ENCODE measurements around the gene CHAF1A.

DNA sequence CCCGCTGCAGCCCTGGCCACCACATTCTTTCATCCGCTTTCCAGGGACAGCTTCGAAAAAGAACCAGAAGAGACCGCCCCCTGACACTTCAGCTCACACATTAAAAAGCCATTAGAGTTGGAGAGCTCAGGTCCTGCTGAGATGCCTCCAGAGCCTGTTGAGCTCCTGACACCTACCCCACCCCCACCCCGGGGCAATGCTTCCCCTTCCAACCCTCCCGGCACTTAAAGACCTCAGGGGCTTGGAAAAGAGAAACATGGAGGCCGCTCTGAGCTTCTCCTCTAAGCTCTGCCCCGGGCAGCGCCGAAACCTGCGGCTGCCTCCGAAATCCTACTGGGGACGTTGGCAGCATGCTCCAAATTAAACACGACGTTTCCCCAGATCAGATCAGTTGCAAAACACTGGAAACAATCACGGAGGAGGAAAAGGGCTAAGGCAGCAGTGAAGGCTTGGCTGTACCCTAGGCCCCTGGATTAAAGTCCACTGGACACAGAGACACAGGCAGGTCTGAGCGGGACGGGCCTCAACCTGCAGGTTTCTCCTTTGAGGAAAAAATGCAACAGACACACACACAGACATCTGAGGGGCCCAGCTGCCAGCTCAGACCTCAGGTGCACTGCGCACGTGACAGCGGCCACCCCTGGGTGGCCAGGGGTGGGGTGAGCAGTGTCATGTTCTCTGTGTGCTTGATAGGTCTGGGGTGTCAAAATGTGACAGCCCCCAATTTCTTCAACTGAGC lies 11.7 kb upstream of the CHAF1A start:
- TF ChIP-seq POLR2A (IDR thresholded peaks at IDR 0.05): no peak
- TF ChIP-seq, protein P1, sequence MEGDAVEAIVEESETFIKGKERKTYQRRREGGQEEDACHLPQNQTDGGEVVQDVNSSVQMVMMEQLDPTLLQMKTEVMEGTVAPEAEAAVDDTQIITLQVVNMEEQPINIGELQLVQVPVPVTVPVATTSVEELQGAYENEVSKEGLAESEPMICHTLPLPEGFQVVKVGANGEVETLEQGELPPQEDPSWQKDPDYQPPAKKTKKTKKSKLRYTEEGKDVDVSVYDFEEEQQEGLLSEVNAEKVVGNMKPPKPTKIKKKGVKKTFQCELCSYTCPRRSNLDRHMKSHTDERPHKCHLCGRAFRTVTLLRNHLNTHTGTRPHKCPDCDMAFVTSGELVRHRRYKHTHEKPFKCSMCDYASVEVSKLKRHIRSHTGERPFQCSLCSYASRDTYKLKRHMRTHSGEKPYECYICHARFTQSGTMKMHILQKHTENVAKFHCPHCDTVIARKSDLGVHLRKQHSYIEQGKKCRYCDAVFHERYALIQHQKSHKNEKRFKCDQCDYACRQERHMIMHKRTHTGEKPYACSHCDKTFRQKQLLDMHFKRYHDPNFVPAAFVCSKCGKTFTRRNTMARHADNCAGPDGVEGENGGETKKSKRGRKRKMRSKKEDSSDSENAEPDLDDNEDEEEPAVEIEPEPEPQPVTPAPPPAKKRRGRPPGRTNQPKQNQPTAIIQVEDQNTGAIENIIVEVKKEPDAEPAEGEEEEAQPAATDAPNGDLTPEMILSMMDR (IDR thresholded peaks at IDR 0.05 in 8 of 11, conservative IDR thresholded peaks at IDR 0.05 in 3 of 11): no peak
